K562 (cell line): Measurements from ENCODE around the gene MAGI1. TPM values are rescaled to one million over a fixed set of nuclear protein-coding genes. Genes with fewer than 3 reads are reported as not detected.

Experiments used
- ATAC-seq: fragments of 200-7000 bp; cut with Tn5 transposase; 3 replicates; pipeline ENCODE4 v1.9.1; 2020; ENCODE audit warnings: moderate library complexity
- BruUV-seq: library from RNA; stranded (reverse); fragments of 400-500 nt; replicated peaks from 2 replicates; lab custom pipeline; 2021; lab: Mats Ljungman, UMichigan
- CTCF ChIA-PET: fragments of 300-600 bp; formaldehyde crosslinking; extraction: SDS; loops from one replicate; lab custom pipeline; 2021; ENCODE audit warnings: low intra/inter-chr PET ratio; lab: Yijun Ruan, JAX
- POLR2A ChIA-PET: fragments of 300-600, 350-650 bp; sonication (Branson Sonifier 250); formaldehyde crosslinking; extraction: SDS; loops from one replicate; lab custom pipeline; 2021; ENCODE audit warnings: antibody characterized with exemption, inconsistent platforms; lab: Yijun Ruan, JAX
- DNase-seq, 4 experiments: peaks; one replicate each; pipeline versions ENCODE4 v3.0.0 to v3.0.0-alpha.2; 2011 to 2018; ENCODE audit warnings: low spot score in 3 of 4, mixed read lengths in 3 of 4; ENCODE audit errors: extremely low read depth in 1 of 4
- FAIRE-seq: peaks from 2 replicates; lab custom pipeline; 2011; peaks lifted over from hg19 to GRCh38; lab: Jason Lieb, UNC
- H2AFZ ChIP-seq: 2 replicates; pipeline ENCODE4 v1.6.0; 2011; ENCODE audit warnings: low read depth, low read length, control low read depth, inconsistent platforms
- H3K27ac ChIP-seq: fragments of 200-600 bp; 3 replicates; pipeline ENCODE4 v1.8.0; 2011; ENCODE audit warnings: low read depth, mild to moderate bottlenecking, control low read depth, inconsistent platforms, low read length, moderate library complexity, mixed read lengths; ENCODE audit errors: extremely low read depth
- H3K27me3 ChIP-seq, 2 experiments: fragments of 300-600 bp in 1 of 2; 2 replicates in 1 of 2; 3 replicates in 1 of 2; pipeline versions ENCODE4 v1.6.0 to v1.8.0; 2011; ENCODE audit warnings: inconsistent platforms in 2 of 2, low read length in 2 of 2, mild to moderate bottlenecking in 1 of 2, mixed read lengths in 1 of 2, moderate library complexity in 1 of 2; ENCODE audit not compliant: control insufficient read depth in 2 of 2, insufficient read depth in 2 of 2
- H3K36me3 ChIP-seq: fragments of 300-600 bp; 3 replicates; pipeline ENCODE4 v1.8.0; 2011; ENCODE audit warnings: mild to moderate bottlenecking, low read length, inconsistent platforms; ENCODE audit not compliant: control insufficient read depth, insufficient read depth
- H3K4me1 ChIP-seq, 2 experiments: fragments of 200-600 bp in 1 of 2; replicated peaks in 1 of 2; 2 replicates in 1 of 2; 3 replicates in 1 of 2; pipeline versions ENCODE4 v1.5.1 to v1.8.0; 2011; ENCODE audit warnings: inconsistent platforms in 2 of 2, low read length in 2 of 2, mild to moderate bottlenecking in 1 of 2, mixed read lengths in 1 of 2, moderate library complexity in 1 of 2; ENCODE audit not compliant: control insufficient read depth in 2 of 2, insufficient read depth in 2 of 2
- H3K4me2 ChIP-seq: 2 replicates; pipeline ENCODE4 v1.6.1; 2011; ENCODE audit warnings: low read length, control low read depth, inconsistent platforms, mixed read lengths; ENCODE audit not compliant: insufficient read depth
- H3K4me3 ChIP-seq: fragments of 200-600 bp; sonication (generic), shearing (Covaris generic); 2 replicates; pipeline ENCODE4 v1.5.1; 2016; ENCODE audit warnings: control low read depth, inconsistent platforms
- H3K79me2 ChIP-seq: fragments of 200-600 bp; 3 replicates; pipeline ENCODE4 v1.8.0; 2011; ENCODE audit warnings: low read length, inconsistent platforms; ENCODE audit not compliant: control insufficient read depth, insufficient read depth
- H3K9ac ChIP-seq, 2 experiments: 2 replicates each; pipeline versions ENCODE4 v1.6.0 to v1.6.1; 2011; ENCODE audit warnings: low read depth in 2 of 2, low read length in 2 of 2, control low read depth in 1 of 2, inconsistent platforms in 1 of 2, mild to moderate bottlenecking in 1 of 2, mixed read lengths in 1 of 2; ENCODE audit not compliant: insufficient read depth in 1 of 2
- H3K9me1 ChIP-seq: one replicate; pipeline ENCODE4 v1.6.0; 2011; ENCODE audit warnings: inconsistent platforms, mild to moderate bottlenecking, low read length, moderate library complexity; ENCODE audit not compliant: control insufficient read depth, insufficient read depth
- H3K9me3 ChIP-seq: replicated peaks from 2 replicates; pipeline ENCODE4 v1.5.1; 2011; ENCODE audit warnings: low read depth, low read length, inconsistent platforms; ENCODE audit not compliant: control insufficient read depth, insufficient read depth
- H4K20me1 ChIP-seq: replicated peaks from 2 replicates; pipeline ENCODE4 v1.6.1; 2011; ENCODE audit warnings: low read length, inconsistent platforms, mixed read lengths; ENCODE audit not compliant: control insufficient read depth, insufficient read depth
- KDM4B ChIP-seq, 2 experiments: fragments of 450-650 bp in 1 of 2; sonication (generic) in 1 of 2; IDR thresholded peaks; 2 replicates each; pipeline ENCODE4 v1.6.1; 2016 to 2017; ENCODE audit warnings: borderline replicate concordance in 2 of 2, antibody characterized with exemption in 1 of 2, low read depth in 1 of 2, mild to moderate bottlenecking in 1 of 2
- ZNF175 ChIP-seq: fragments of 200-800 bp; sonication (Bioruptor generic); IDR thresholded peaks from 2 replicates; pipeline ENCODE4 v1.6.1; 2016; ENCODE audit warnings: low read depth, mild to moderate bottlenecking, missing genetic modification characterization, missing compliant biosample characterization
- ZNF436 ChIP-seq: fragments of 250-450, 450-650 bp; sonication (Bioruptor Pico); formaldehyde crosslinking; IDR thresholded peaks from 2 replicates; pipeline ENCODE4 v1.7.0; 2020; ENCODE audit warnings: mild to moderate bottlenecking
- WGBS: fragments of 100-300 bp; shearing (Covaris generic); methylation state at CpG from one replicate; pipeline ENCODE4 v1.1.6; 2016; ENCODE audit warnings: low coverage, mixed read lengths; ENCODE audit not compliant: insufficient coverage; ENCODE audit errors: missing lambda C conversion rate; 5-methylcytosine and 5-hydroxymethylcytosine counted together
- in situ Hi-C: fragments of 300-500 bp; cut with MboI; formaldehyde crosslinking; loops from 4 replicates; pipeline ENCODE4 v1.15.0; 2018; ENCODE audit warnings: inconsistent platforms, mixed read lengths
- intact Hi-C: fragments of 100-400 bp; cut with micrococcal nuclease; formaldehyde crosslinking; loops from 2 replicates; pipeline ENCODE4 v1.14.2; 2022
- polyA plus RNA-seq, 8 experiments: library from polyadenylated mRNA; depleted of rRNA in 4 of 8; stranded (reverse) in 5 of 8; unstranded in 3 of 8; fragments of >200 nt; fragmentation: Nextera tagmentation in 2 of 8; fragmentation: Illumina TruSeq in 1 of 8; extraction: Ambion mirVana in 2 of 8; extraction: Trizol in 1 of 8; gene quantifications; 2 replicates each; pipeline versions ENCODE4 v1.2.1 to v1.2.3, GENCODE V29; 2011 to 2014; ENCODE audit warnings: inconsistent platforms in 1 of 8, missing spikeins in 1 of 8
- total RNA-seq, 7 experiments: library from RNA; depleted of rRNA in 6 of 7; stranded (reverse); fragments of >200 nt in 6 of 7; fragmentation: Illumina TruSeq in 2 of 7; extraction: Trizol in 2 of 7; gene quantifications; 2 replicates each; pipeline versions ENCODE4 v1.2.1 to v1.2.3, GENCODE V29; 2011 to 2021; ENCODE audit warnings: low replicate concordance in 1 of 7
- TF ChIP-seq, protein P1 (sequence below): sonication (generic); formaldehyde crosslinking; IDR thresholded peaks from 2 replicates; pipeline ENCODE4 v1.8.0; 2022; ENCODE audit warnings: mild to moderate bottlenecking, missing genetic modification reagents
- TF ChIP-seq, protein P2 (sequence below): IDR thresholded peaks from 3 replicates; pipeline ENCODE4 v1.6.1; 2011; ENCODE audit warnings: borderline replicate concordance, mild to moderate bottlenecking; ENCODE audit not compliant: insufficient read length, insufficient read depth

Gene MAGI1
- total and polyA plus RNA-seq, 9 of the 15 experiments (the other 6 are each of a cell fraction or from before 2014, with no cell fraction given): 7.8 to 59.4 (median 43.2) TPM

DNA sequence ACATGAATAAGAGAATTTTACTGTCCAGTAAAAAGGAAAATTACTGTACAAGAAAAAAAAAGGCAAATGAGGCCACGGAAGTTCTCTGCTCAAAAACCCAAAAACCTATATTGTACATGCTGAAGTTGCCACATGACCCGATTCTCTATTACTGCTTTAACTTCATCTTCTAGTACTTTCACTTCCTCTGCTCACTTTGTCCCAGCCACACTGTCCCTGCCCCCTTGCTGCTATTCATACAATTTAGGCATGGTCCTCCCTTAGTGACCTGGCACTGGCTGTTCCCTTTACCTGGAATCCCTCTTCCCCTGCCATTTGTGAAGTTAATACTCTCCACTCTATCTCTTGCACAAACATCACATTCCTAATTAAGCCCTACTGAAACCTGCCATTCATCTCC, 457.4 kb downstream of the MAGI1 start:
- peaks cover 2% of the 10 kb centered on the region; the same call in 1 of the 2 replicates for H3K9me3 ChIP-seq
- no peak overlapping the region for H3K4me2 ChIP-seq
- no peak overlapping the region for H3K9ac ChIP-seq
- H3K27ac ChIP-seq: no peak overlapping the region
- peaks cover 86% of the 10 kb centered on the region for H3K79me2 ChIP-seq
- no TSS peak for BruUV-seq
- ChIA-PET CTCF (no interaction called here), POLR2A (interaction anchor here (1.2 kb wide), 1 partner anchor 13 kb away, joined by 3 read pairs; no protein-coding TSS in a partner anchor)
- H4K20me1 ChIP-seq: no peaks in the 10 kb centered on the region
- no peak overlapping the region for H2AFZ ChIP-seq
- no peak for DNase-seq
- no peaks in the 10 kb centered on the region for H3K27me3 ChIP-seq
- FAIRE-seq: no peak
- in situ Hi-C loops (no loop called here), intact Hi-C loops (no loop called here)
- 78% methylated on average over 2 of the region's 2 CpGs for WGBS
- H3K36me3 ChIP-seq: peaks cover 16% of the 10 kb centered on the region; the same call in 2 of the 3 replicates
- H3K4me1 ChIP-seq: peaks cover 6 to 51% of the 10 kb centered on the region in 2 experiments
- no peaks in the 10 kb centered on the region for H3K9me1 ChIP-seq
- H3K4me3 ChIP-seq: no peak overlapping the region
- no peak for TF ChIP-seq ZNF175 (CRISPR knock-in tag)
- TF ChIP-seq, all 486 proteins: peak for 0
- ATAC-seq: no peak

DNA sequence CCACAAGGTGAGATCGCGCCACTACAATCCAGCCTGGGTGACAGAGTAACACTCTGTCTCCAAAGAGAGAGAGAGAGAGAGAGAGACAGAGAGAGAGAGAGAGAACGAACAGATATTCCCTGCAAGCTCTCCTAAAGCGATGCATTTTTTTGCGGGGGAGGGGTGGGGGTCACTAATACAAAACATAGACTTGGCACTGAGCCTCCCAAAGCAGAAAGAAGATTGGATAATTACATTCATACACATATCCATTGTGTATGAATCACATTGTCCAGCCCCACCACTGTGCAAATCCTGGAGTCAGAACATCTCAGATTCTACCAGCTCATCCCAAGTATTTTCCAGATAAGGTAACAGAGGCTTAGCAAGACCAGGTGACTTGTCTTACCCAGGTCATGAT, 459.9 kb downstream of the MAGI1 start:
- Histone ChIP-seq H3K9me3 (peaks cover 2% of the 10 kb centered on the region; the same call in 1 of the 2 replicates), H3K36me3 (peaks cover 11% of the 10 kb centered on the region; the same call in 2 of the 3 replicates), H4K20me1 (no peaks in the 10 kb centered on the region), H3K4me3 (no peak overlapping the region), H2AFZ (no peak overlapping the region), H3K4me1 (peaks cover 0 to 31% of the 10 kb centered on the region in 2 experiments; a peak in 4 of 5 replicates), H3K79me2 (peaks cover 83% of the 10 kb centered on the region), H3K9me1 (no peaks in the 10 kb centered on the region), H3K27ac (no peak overlapping the region), H3K9ac (no peak overlapping the region), H3K27me3 (no peaks in the 10 kb centered on the region), H3K4me2 (no peak overlapping the region)
- TF ChIP-seq, protein P1, sequence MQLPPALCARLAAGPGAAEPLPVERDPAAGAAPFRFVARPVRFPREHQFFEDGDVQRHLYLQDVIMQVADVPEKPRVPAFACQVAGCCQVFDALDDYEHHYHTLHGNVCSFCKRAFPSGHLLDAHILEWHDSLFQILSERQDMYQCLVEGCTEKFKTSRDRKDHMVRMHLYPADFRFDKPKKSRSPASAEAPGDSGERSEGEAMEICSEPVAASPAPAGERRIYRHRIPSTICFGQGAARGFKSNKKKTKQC (CRISPR knock-in tag): no peak
- no peak for TF ChIP-seq KDM4B (IDR thresholded peaks at IDR 0.05; ENCODE audit: borderline replicate concordance in 2 of 2, low read depth in 1 of 2)
- no peak for TF ChIP-seq ZNF436 (CRISPR knock-in tag)
- TF ChIP-seq, protein P2, sequence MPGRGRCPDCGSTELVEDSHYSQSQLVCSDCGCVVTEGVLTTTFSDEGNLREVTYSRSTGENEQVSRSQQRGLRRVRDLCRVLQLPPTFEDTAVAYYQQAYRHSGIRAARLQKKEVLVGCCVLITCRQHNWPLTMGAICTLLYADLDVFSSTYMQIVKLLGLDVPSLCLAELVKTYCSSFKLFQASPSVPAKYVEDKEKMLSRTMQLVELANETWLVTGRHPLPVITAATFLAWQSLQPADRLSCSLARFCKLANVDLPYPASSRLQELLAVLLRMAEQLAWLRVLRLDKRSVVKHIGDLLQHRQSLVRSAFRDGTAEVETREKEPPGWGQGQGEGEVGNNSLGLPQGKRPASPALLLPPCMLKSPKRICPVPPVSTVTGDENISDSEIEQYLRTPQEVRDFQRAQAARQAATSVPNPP: no peak
- no peak for FAIRE-seq
- WGBS: 65% methylated on average over 4 of the region's 5 CpGs
- ChIA-PET CTCF (no interaction called here), POLR2A (no interaction called here)
- no peak for ATAC-seq
- no peak for DNase-seq
- BruUV-seq: no TSS peak
- intact Hi-C loops: no loop called here
- in situ Hi-C loops: no loop called here
